ENCODE results near the gene SREK1IP1.
A peak's percentile ranks its signal among the peaks of the same experiment; 100 is the strongest.

Gene SREK1IP1
- 19.9 to 35.9 (median 23.6) reads per million in 4 donors for total RNA-seq

DNA sequence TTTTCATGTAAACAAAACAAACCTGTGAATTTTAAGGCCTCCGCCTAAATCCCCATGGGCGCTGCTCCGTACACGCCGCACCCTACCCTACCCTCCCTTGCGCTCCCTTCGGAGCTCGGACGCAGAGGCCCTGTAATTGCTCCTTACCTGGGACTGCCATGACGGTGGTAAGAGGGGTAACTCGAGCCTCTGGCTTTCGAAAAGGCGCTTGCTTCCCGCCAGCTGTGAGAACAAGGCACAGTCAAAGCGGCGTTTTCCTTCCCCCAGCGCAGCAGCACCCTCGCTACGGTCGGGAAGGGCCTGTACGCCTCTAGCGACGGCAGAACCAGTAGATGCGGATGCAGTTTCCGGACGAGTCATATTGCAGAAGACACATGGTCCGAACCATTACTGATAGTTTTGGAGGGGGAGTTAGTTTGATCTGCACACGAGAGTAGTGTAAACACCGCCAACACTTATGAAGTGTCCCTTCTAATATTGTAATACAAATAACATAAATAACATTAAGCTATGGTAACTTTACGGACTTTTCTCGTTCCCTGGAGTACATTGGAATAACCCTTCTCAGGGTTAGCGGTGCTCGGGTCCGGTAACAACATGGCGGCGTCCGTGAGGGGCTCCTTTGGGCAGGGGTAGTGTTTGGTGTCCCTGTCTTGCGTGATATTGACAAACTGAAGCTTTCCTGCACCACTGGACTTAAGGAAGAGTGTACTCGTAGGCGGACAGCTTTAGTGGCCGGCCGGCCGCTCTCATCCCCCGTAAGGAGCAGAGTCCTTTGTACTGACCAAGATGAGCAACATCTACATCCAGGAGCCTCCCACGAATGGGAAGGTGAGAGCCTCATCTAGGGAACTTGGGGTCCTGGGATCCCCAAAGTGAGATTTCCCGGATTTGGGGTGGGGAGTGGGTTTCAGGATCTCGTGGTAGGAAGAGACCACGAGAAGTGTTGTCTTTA lies at the start of gene SREK1IP1, which contains the start of gene CWC27:
Gene SREK1IP1 (minus strand): TSS at position 334 of the 955 bp plus-strand sequence. CDS start 174 bp downstream, at position 160.
Gene CWC27 (plus strand): TSS at position 573 of the 955 bp plus-strand sequence. CDS start 217 bp downstream, at position 790.
- DNase-seq: peak; percentile 47 to 90 (median 69)

DNA sequence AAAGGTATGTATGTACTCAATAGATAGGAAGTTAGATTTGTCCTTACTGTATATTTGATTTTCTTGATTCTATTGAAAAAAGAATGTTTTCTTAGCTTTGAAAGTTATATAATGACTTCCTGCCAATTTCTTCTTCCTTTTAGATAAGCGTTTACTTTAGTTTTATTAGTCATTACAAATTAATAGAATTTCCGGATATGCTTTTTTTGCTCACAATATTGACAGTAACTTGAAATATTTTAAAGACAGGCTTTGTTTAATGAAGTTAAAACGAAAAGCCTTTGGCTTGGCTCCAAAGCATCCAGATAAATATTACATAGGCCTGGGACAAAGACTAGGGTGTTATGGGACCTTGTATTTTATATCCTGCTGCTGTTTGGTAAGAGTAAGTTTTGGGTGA lies 49.8 kb upstream of the SREK1IP1 start:
- no peak for DNase-seq

DNA sequence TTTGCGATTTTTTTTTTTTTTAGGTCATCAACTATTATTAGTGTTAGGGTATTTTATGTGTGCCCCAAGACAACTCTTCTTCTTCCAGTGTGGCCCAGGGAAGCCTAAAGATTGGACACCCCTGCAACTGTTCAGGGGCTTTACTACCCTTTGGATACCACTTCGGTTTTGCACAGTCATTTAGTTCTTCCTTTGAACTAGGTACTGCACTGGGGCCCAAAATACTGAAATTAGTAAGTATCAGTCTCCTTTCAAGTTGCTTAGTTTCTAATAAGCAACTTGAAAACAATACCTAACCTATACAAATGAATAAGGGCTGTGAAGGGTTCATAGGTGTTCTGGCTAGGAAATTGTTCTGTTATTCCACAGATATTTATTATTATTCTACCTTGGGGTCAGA lies 45.6 kb upstream of the SREK1IP1 start:
- peak in 1 of 5 donors; percentile 53 for DNase-seq

DNA sequence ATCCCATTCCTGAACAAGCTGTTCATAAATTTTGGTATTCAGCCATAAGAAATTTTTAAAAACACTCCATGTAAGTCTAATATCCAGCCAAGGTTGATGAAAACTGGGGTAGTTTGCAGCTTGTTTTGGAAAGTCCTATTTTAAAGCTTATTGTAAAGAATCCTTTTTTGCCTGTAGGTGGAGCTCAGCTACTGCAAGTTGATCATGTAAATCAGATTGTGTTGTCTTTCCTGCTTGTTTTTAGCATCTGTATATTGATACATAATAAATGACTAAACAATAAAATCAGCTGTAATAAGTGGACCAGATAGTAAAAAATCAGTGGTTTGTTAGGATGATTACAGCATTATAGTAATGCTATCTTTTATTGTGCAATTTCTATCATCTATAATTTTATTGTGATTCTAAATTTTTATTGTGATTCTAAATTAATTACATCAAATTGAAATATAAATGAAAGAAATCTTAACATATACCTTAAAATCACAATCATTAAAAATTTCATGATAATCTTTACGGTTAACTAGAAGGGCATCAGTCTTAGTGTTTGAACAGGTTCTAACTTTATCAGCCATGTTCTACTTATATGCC lies 42.7 kb upstream of the SREK1IP1 start:
- DNase-seq: peak in 2 of 5 donors; percentile 1 to 41

DNA sequence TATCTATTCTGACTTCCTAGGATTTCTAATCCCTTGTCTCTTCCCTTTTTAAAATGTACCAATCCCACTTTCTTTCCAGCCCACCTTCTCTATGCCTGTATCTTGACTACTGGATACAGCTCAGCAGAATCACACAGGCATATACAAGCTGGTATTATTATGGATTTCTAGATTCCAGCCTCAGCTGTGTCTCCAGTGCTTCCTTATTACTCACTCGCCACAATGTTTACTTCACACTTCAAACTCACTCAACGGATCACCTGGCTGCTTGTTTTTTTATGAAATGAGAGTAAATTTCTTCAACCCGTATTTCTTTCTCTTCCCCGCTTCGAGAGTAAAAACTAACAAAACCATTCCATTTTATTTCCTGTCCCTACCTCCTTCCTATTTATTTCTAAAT lies 39.0 kb upstream of the SREK1IP1 start:
- DNase-seq: no peak

DNA sequence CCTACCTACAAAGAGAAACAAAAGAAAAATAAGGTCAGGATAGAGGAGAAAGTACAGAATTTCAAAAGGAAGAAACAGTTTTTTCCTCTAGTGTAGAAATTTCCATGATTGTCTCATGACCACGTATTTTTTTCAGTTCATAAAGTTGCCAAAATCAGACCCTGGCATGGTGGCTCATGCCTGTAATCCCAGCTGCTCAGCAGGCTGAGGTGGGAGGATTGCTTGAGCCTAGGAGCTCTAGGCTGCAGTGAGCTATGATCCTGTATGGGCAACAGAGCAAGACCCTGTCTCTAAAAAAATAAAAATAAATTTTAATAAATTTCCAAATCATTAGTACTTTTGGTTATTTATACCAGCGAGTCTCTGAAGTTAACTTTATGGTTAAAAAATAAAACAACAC lies 38.0 kb upstream of the SREK1IP1 start:
- no peak for DNase-seq

DNA sequence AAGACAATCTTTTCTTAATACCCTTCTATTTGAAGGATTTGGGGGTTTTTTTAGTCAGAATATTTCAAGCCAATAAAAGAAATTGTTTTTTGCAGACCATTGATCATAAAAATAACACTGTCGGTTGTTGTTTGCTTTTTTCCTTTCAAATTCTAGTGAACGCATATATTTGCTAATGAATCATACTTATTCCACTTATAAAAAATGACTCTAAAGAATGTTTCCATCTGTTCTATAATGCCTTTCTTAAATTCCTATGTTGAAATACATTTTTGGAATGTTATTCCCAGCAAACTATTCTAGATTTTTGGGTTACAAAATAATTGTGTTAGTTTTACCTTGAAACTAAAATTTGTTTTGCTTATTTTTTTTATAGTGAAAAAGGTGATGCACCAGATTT lies 32.4 kb upstream of the SREK1IP1 start:
- no peak for DNase-seq

DNA sequence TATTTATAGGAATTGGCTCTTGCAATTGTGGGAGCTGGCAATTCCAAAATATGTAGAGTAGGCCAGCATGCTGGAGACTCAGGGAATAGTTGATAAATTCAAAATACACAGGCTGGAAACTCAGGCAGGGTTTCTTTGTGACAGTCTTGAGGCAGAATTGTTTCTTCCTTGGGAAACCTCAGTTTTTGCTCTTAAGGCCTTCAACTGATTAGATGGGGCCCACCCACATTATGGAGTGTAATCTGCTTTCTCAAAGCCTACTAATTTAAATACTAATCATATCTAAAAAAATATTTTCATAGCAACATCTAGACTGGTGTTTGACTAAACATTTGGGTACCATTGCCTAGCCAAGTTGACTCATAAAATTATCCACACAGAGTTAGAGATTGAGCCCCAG lies 27.8 kb upstream of the SREK1IP1 start:
- DNase-seq: no peak

DNA sequence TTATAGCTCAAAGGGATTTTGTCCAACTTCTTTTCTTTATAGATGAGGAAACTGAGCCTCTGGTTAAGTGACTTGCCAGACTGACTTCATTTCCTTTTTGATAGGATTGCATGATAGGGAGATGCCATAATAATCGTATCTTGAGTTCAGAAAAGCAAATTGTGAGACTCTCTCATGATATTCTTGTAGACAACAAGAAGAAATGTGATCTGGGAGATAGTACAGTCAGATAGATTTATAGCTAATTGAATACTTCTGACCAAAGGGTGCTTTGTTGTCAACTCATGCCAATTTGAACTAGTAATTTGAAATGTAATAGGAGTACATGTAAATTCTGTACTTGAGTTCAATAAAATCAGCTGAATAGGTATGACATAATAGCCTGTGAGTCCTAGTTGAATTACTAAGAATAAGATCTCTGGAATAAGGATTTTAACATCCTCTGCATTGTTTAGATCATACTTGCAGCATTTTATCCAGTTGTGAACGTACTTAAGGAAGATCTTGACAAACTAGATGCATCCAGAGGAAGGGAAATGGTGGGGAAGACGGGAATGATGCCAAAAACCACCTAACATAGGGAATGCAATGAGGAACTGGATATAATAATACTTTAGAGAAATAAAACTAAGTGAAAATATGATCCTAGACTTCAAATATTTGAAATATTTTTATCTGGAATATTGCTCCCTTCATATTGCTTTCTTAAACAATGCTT lies 25.7 kb upstream of the SREK1IP1 start:
- no peak for DNase-seq

DNA sequence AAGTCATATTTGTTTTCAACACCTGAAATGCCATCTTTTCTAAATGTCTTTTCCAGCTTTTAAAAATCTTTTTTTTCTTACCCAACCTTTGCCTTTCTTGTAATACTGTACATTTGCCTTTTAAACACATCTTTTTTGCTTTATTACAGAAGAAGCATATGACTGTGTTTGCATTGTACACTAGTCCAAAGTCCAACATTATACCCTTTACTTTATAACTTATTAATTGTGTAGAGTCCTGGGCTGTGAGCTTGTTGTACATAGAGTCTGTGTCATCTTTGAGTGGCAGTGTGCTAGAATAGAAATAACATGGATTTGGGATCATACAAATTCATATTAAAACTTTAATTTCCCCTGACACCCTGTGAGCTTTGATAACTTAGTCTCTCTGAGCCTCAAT lies 24.0 kb upstream of the SREK1IP1 start:
- no peak for DNase-seq

DNA sequence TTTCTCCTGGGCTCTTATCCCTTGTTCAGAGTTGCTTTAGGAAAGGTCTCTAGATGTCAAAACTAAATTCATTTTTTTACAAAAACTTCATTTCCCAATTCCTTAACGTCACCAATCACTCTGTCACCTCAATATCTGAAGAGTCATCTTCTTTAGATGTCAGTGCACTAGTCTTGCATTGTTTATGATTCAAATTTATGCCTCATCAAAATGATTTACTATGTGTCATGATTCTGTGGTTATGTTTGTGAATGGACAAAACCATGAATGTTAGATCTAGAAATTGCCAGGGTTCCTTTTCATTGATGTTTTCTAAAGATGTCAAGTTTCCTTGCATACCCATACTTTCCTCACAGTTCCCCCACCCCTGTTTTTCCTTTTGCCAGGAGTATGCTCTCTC lies 21.7 kb upstream of the SREK1IP1 start:
- no peak for DNase-seq

DNA sequence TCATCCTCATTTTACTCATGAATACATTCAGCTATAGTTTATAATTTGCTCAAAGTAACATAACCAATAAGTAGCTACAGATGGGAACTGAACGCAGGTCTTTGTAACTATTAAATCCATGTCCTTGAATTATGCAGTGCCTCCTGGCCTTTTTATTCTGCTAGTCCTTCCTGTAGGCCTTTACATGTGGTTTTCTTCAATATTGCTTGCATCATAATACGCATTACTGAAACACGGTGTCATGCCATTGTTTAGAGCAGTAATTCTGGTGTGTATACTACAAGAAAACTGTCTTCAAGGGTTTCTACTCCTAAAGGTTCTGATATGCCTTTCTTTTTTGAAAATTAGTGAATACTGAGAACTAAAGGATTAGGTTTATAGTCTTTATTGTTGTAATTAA lies 21.0 kb upstream of the SREK1IP1 start:
- no peak for DNase-seq

DNA sequence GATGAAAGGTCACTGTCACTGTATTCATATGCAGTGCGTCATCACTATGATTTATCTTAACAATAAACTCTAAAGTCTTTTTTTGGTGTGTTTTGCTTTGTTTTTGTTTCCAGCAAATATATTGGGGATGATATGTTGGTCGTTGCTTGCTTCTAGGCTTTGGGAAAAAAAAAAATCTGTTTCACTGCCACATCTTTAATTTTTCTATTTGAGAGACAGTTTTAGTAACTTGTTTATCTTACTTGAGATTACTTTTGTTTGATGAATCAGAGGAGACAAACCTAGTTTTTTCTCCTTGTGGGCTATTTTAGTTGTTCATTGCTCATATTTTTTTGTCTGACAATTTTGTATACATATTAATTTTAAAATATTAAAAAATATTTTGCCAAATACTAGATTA lies 19.7 kb upstream of the SREK1IP1 start:
- DNase-seq: no peak

DNA sequence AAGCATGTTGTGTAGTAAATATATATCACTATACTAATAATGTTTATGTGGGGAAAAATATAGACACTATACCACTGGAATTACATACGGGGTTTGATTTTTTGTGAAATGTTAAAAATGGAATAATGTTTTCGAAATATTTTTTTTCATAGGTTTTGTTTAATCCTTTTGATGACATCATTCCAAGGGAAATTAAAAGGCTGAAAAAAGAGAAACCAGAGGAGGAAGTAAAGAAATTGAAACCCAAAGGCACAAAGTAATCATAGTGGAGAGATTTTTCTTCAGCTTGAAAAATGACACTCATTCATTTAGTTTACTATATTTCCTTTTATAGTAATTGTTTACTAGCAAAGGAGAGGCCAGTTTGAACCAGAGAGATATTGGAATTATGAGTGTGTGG lies 17.9 kb upstream of the SREK1IP1 start:
- DNase-seq: no peak

DNA sequence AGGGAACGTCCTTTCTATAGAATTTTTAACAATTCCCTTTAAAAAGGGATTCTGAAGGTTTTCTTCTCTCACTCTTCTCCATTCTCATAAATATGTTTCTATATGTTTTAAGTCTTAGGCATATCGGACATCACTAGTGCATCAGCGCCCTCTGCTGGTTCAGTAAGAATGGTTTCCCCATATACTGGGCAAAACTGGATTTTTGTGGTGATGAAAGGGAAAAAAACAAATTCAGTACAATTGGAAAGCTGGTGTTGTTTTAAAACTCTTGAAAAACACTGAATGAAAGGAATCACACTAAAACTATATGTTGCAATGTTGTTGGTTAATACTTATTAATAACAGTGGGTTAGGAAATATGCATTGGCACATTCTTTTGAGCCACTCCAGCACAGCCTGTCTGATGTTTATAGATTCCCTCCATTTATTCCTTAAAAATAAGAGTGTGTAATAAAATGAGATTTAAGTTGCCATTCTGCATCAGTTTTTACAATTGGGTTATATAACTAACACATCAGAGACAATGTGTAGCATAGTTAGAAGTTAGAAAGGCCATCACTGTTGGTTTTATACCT lies 16.0 kb upstream of the SREK1IP1 start:
- peak; percentile 27 to 70 (median 61) for DNase-seq

DNA sequence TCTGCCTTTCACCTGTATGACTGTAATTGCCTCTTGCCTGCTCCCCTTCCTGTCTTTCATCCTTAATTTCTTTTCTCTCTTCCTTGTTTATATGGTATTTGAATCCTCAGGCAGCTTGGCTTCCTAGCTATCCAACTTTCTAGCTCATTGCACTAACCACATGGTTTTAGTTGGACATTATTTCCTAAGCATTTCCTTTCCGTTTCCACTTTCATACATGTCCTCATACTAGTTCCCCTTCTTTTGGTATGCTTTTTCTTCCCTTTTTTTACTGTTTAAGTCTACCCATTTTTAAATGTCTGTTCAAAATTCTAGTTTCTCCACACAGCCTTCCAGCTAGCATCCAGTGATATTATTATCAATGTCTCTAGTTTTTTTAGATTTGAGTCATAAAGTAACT lies 6.8 kb upstream of the SREK1IP1 start:
- DNase-seq: no peak

DNA sequence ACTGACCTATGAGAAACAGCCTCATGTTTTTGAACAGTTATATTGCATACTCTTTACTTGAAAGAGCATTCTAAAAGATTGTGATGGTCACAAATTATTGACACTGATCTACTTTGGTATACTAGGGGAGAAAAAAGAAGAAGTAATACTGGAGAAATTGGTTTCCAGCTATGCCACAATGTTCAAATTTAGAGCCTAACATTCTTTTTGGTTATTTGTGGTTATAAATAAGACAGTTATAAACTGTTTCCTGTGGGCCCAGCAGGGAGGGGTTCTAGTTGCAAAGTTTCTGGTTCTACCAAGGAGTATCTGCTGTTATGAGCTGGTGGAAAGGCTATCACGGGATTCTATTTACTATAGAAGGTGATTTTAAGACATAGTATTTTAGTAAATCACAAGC lies 5.0 kb upstream of the SREK1IP1 start:
- DNase-seq: no peak

DNA sequence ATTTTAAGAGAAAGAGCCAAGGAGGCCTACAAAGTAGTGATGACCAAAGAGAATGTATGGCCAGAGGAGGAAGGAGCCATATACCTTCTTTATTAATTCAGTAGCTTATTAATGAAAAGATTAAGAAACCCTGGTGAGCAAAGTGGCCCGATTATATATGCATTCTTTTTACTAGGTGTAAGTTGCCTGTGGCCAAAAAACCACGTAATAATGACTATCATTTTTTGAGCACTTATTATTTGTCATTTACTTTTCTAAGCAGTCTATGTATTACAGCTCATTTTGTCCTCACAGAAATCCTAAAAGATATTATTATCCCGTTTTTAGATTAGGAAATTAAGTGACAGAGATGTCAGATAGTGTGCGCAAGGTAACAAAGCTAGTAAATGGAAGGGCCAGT lies 3.2 kb upstream of the SREK1IP1 start:
- no peak for DNase-seq

DNA sequence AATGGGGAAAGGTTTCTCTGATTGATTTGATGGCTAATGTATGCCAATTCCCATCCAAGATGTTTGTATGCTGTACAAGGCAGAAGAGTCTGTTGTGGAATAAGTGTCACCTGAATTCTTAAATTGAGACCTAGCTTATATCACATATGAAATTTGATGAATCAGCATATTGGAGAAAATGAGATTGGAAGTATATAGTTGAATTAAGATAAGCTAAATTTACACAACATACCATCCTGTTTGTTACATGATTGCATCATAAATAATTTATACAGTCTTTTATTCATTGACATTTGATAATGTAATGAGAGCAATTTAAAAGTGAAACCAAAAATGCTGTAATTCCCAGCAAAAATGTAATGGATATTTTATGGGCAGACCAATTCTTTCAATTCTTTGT lies 1.4 kb upstream of the SREK1IP1 start:
- DNase-seq: no peak

DNA sequence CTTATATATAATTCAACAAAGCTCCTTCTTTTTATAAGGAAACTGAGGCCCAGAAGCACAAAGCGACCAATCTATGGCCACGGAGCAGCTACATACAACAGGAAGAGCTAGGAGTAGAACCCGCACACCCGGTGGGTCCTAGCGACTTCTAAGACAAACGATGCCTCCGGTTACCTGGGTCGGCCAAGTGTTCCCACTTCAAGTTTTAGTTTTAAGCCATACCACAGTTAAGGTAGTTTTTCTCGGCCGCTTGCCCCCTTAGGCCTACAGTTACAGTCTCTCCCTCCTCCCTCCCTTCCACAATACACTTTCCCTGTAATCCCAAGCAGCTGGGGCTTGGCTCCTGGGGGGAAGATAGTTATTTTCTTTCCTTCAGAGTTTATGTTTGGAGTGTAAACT lies 533 bp downstream of the SREK1IP1 start:
- DNase-seq: peak in 2 of 5 donors; percentile 3 to 24

DNA sequence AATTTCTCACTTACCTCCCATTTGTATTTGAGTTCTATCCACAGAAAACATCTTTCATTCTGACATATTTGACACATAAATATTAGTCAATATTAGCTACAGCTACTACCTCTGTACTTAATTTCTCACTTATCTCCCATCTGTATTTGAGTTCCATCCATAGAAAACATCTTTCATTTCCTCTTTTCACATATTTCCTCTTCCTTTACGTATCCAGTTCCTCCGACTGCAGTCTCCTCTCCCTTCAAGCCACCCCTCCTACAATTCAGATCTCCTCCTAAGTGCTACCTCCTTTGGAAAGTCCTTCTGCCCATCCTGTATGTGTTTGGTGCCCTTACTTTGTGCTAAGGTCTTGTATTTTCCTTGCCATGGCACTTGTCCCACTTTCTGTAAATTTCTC lies 1.6 kb downstream of the SREK1IP1 start:
- no peak for DNase-seq

DNA sequence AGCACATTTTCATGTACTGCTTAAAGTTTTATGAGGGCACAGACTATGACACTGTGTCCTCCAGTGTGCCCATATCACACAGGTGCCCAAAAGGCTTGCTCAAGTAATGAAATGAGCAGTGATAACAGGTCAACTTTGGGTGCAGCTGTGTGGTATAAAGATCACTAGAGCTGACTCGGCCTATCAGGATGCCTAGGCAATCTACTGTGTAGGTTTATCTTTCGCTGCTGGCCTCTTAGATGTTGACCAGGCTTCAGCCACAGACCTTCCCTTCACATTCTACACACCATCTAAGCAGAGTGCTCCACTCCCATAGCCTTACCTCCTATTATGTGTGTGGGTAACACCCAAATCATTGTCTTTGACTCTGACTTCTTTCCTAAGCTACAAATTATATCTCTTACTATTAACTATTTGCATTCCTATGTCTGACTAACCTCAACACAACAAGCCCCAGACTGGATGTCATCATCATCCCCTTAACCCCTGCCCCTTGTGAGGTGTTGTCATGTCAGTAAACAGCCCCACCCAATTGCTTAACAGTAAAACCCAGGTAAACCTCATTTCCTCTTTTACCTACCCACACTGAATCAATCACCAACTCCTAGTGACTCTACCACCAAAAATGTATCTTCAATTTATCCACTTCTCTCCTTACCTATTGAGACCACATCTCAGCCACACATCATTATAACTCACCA lies 2.5 kb downstream of the SREK1IP1 start:
- peak in 1 of 5 donors; percentile 35 for DNase-seq

All from T-helper 1 cell (primary cell).